ENCODE measurements around the gene FNDC11.
A peak's percentile ranks its signal among the peaks of the same experiment; 100 is the strongest.

FNDC11 gene

DNA sequence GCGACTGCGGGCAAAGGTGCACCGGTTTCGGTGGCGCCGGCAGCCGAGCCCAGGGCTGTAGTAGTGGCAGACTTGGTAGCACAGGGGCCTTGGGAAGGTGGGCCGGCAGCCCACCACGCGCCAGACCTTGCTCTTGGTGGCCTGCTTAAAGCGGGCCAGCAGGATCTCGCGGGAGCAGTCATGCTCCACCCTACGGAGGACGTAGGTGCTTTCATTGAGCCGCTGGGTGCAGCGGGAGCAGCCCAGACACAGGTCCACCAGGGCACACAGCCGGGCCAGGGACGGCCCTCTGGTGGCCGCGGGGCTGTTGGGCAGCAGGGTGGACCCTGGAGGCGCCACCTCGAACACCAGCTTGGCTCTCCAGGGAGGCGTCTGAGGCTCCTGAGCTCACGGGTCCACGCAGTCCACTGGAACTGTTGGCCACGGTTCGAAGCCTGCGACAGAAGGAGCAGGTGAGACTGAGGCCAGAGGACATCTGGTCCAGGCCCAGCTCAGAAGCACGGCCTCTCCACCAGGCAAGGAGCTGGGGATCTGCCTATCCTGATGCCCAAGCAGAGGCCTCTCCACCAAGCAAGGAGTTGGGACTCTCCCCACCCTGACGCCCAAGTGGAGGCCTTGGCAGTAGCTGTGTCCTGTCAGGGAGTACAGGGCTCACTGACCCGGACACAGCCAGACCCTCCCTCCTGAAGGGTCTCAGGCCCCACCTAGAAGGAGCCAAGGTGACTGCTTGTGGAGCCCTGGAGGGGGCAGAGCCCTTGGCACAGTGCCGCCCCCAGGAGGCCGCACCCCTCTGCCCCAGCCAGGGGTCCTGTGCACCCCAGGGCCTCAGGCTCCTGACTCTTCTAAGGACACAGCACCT lies 19.1 kb downstream of the FNDC11 start:
- no peaks in the 10 kb centered on the region for H3K27me3 ChIP-seq (ENCODE audit: control insufficient read depth, insufficient read depth, low read length)
- no peak overlapping the region for H3K9ac ChIP-seq (ENCODE audit: low read depth, low read length)
- H3K36me3 ChIP-seq (ENCODE audit: control insufficient read depth, insufficient read depth, low read length), result no peaks in the 10 kb centered on the region
- peak overlapping the region; percentile 68 for H3K4me3 ChIP-seq (ENCODE audit: low read depth, low read length)
- H3K4me1 ChIP-seq (ENCODE audit: control insufficient read depth, insufficient read depth, low read length), result peaks cover 9% of the 10 kb centered on the region; the same call in 1 of the 2 replicates
- no peaks in the 10 kb centered on the region for H3K9me3 ChIP-seq (ENCODE audit: control insufficient read depth, insufficient read depth, low read length)
- H3K27ac ChIP-seq (ENCODE audit: low read depth, low read length), result no peak overlapping the region

DNA sequence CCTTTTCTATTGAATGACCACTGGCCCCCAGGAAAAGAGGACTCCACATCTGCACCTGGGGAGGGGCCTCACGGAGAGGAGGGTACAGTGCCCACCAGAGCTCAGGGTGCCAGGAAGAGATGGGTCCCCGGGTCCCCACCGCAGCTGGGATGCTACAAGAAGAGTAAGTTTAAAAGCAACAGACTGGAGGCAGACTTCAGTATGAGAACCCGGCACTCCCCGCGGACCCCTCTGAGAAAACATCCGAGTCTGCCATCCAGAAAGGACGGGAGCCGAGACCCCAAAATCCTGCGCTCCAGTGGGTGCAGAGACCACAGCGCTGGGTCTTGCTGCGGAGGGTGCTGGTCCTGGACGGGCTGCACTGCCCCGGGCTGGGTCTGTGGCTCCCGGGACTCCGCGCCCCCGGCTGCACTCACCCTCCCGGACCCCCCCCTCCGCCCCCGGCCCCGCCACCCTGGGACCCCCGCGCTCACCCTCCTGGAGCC lies 19.7 kb downstream of the FNDC11 start:
- no peaks in the 10 kb centered on the region for H3K27me3 ChIP-seq (ENCODE audit: control insufficient read depth, insufficient read depth, low read length)
- no peaks in the 10 kb centered on the region for H3K36me3 ChIP-seq (ENCODE audit: control insufficient read depth, insufficient read depth, low read length)
- H3K4me1 ChIP-seq (ENCODE audit: control insufficient read depth, insufficient read depth, low read length), result peaks cover 9% of the 10 kb centered on the region; the same call in 1 of the 2 replicates
- H3K9me3 ChIP-seq (ENCODE audit: control insufficient read depth, insufficient read depth, low read length), result no peaks in the 10 kb centered on the region
- no peak overlapping the region for H3K27ac ChIP-seq (ENCODE audit: low read depth, low read length)
- peak overlapping the region; percentile 68 for H3K4me3 ChIP-seq (ENCODE audit: low read depth, low read length)
- H3K9ac ChIP-seq (ENCODE audit: low read depth, low read length), result no peak overlapping the region

DNA sequence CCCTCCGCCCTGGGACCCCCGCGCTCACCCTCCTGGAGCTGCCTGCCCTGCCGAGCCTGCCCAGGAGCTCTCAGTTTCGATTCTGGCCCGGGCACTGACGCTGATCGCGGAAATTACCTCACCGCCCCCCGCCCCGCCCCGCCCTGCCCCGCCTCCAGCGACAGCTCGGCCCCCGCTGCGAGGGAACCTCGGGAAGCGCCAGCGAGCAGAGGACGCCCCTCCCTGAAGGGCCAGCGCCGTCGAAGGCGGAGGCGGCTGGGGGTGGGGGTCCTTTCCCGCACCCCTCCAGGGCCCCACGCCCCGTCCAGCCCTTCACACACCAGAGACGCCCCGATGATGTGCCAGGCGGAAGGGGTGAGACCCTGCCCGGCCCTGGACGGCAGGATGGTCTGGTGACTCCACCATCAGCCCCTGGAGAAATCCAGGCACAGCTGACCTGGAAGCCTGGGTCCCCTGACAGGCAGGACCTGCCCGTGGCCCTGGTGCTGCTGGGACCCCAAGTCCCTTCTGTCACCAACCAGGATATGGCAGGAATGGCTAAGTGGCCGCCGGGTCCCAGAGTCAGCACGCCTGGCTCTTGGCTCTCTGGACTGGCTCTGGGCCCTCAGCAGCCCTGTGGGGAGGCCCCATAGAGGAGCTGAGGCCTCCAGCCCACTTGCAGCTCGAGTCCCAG lies 20.3 kb downstream of the FNDC11 start, which contains the start of gene HELZ2:
HELZ2 (minus strand) TSS at position 84 of the 673 bp plus-strand sequence. CDS start 1,854 bp downstream, outside the sequence.
- no peak within 1 kb of the TSS for H3K27ac ChIP-seq (ENCODE audit: low read depth, low read length)
- H3K9me3 ChIP-seq (ENCODE audit: control insufficient read depth, insufficient read depth, low read length), result no peaks in the 10 kb centered on the region
- H3K27me3 ChIP-seq (ENCODE audit: control insufficient read depth, insufficient read depth, low read length), result no peaks in the 10 kb centered on the region
- H3K4me3 ChIP-seq (ENCODE audit: low read depth, low read length), result peak within 1 kb of the TSS; percentile 68
- H3K9ac ChIP-seq (ENCODE audit: low read depth, low read length), result no peak within 1 kb of the TSS; the same call in 1 of the 2 replicates
- H3K4me1 ChIP-seq (ENCODE audit: control insufficient read depth, insufficient read depth, low read length), result peaks cover 9% of the 10 kb centered on the region; the same call in 1 of the 2 replicates
- H3K36me3 ChIP-seq (ENCODE audit: control insufficient read depth, insufficient read depth, low read length), result no peaks in the 10 kb centered on the region

DNA sequence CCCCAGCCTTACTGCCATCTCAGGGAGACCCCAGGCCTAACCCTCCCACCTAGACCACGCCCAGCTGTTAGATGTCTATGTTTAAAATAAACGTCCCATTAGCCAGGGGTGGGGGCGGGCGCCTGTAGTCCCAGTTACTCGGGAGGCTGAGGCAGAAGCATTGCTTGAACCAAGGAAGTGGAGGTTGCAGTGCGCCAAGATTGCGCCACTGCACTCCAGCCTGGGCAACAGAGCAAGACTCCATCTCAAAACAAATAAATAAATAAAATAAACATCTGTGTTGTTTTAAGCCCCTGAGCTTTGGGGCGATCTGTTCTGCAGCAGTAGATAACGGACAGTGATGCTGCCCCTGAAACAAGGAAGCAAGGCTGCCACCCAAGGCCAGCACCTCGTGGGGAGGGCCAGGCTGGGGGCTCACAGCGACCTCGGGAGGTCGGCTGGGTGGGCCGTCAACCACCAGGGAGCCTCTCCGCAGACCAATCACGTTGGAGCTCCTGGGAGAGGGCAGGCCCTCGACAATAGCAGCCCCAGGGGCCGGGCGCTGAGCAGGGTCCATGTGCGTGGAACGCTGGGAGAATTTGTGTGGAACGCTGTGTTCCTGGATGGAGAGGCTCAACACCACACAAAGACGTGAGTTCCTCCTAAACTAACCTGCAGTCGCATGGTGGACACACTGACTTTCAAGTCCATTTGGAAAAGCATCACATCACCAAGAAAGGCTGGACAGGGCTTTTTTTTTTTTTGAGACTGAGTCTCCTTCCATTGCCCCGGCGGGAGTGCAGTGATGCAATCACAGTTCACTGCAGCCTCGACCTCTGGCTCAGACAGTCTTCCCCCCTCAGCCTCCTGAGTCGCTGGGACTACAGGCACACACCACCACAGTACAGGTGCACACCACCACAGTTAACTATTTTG lies 21.1 kb downstream of the FNDC11 start:
- H3K27ac ChIP-seq (ENCODE audit: low read depth, low read length), result no peak overlapping the region
- peaks cover 9% of the 10 kb centered on the region; the same call in 1 of the 2 replicates for H3K4me1 ChIP-seq (ENCODE audit: control insufficient read depth, insufficient read depth, low read length)
- no peaks in the 10 kb centered on the region for H3K36me3 ChIP-seq (ENCODE audit: control insufficient read depth, insufficient read depth, low read length)
- no peak overlapping the region for H3K9ac ChIP-seq (ENCODE audit: low read depth, low read length)
- no peaks in the 10 kb centered on the region for H3K27me3 ChIP-seq (ENCODE audit: control insufficient read depth, insufficient read depth, low read length)
- H3K4me3 ChIP-seq (ENCODE audit: low read depth, low read length), result no peak overlapping the region
- H3K9me3 ChIP-seq (ENCODE audit: control insufficient read depth, insufficient read depth, low read length), result no peaks in the 10 kb centered on the region

DNA sequence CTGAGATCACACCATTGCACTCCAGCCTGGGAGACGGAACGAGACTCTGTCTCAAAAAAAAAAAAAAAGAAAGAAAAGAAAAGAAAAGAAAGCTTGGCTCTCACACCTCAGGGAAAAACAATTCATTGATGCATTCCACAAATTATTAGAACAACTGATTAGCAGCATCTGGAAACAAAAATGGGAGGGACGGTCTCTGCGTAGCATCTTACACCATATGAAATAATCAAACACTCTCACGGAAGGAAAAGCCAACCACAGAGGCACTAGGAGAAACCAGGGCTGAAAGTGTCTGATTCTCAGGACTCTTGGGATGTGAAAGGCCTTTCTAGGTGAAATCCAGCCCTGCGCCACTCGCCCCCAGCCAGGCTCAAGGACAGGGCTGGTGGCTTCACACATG lies 22.4 kb downstream of the FNDC11 start:
- Histone ChIP-seq H3K4me1 (ENCODE audit: control insufficient read depth, insufficient read depth, low read length) (peaks cover 9% of the 10 kb centered on the region; the same call in 1 of the 2 replicates), H3K9me3 (ENCODE audit: control insufficient read depth, insufficient read depth, low read length) (no peaks in the 10 kb centered on the region), H3K27me3 (ENCODE audit: control insufficient read depth, insufficient read depth, low read length) (no peaks in the 10 kb centered on the region), H3K4me3 (ENCODE audit: low read depth, low read length) (no peak overlapping the region), H3K36me3 (ENCODE audit: control insufficient read depth, insufficient read depth, low read length) (no peaks in the 10 kb centered on the region), H3K9ac (ENCODE audit: low read depth, low read length) (no peak overlapping the region), H3K27ac (ENCODE audit: low read depth, low read length) (no peak overlapping the region)

DNA sequence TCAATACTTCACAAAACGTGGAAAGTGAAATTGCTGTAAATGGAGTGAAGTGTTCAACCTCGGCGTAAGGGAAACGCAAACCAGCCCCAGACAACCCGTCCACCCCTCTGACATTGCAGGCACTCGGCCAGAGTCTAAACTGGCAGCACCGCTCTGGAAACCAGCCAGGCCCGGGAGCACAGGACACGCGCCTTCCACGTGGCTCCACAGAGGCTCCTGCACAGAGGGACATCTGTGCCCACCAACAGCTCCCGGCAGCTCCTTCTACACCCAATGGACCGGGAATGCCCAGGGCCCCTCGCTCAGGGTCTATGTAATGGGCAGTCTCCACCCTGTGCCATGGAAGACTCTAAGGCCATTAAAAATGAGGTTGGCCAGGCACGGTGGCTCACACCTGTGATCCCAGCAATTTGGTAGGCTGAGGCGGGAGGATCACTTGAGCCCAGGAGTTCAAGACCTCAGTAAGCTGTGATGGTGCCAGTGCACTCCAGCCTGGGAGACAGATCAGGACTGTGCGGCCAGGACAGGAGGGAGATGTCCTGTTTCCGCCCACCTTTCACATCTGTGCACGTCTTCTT lies 23.4 kb downstream of the FNDC11 start:
- Histone ChIP-seq H3K9me3 (ENCODE audit: control insufficient read depth, insufficient read depth, low read length) (no peaks in the 10 kb centered on the region), H3K4me3 (ENCODE audit: low read depth, low read length) (no peak overlapping the region), H3K27ac (ENCODE audit: low read depth, low read length) (no peak overlapping the region), H3K9ac (ENCODE audit: low read depth, low read length) (no peak overlapping the region), H3K36me3 (ENCODE audit: control insufficient read depth, insufficient read depth, low read length) (no peaks in the 10 kb centered on the region), H3K27me3 (ENCODE audit: control insufficient read depth, insufficient read depth, low read length) (no peaks in the 10 kb centered on the region), H3K4me1 (ENCODE audit: control insufficient read depth, insufficient read depth, low read length) (peaks cover 9% of the 10 kb centered on the region; the same call in 1 of the 2 replicates)

DNA sequence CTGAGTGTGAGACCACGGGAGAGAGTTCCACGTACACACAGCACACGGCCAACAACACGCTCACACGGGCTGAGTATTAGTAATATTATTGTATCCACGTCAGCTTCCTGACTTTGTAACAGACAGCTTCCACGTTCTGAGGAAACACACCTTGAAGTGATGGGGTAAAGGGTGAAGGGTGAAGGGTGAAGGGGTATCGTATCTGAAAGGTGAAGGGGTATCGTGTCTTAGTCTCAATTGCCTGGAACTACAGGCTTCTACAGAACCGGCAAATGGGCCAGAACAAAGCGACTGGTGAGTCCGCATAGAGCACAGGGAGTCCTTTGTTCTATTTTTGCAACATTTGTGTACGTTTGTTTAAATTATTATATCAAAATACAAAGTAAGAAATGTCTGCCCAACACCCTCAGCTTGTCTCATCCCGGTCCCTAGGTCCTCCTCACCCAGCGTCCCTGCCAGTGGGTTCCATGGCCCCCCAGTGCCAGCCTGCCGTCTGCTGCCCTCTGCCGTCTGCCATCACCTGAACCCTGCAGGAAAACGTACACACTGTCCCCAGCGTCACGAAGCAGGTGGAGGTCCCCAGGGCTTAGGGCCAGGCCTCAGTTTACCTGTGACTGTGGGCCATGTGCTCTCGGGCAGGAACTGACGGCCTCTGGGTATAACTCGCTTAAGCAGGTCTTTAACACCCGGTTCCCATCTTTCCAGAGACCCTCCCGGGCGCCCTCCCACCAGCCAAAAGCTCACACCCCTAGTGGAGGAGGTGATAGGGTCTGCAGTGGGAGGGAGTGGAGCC lies 24.5 kb downstream of the FNDC11 start:
- no peaks in the 10 kb centered on the region for H3K27me3 ChIP-seq (ENCODE audit: control insufficient read depth, insufficient read depth, low read length)
- H3K4me1 ChIP-seq (ENCODE audit: control insufficient read depth, insufficient read depth, low read length), result peaks cover 9% of the 10 kb centered on the region; the same call in 1 of the 2 replicates
- no peaks in the 10 kb centered on the region for H3K9me3 ChIP-seq (ENCODE audit: control insufficient read depth, insufficient read depth, low read length)
- no peak overlapping the region for H3K27ac ChIP-seq (ENCODE audit: low read depth, low read length)
- no peaks in the 10 kb centered on the region for H3K36me3 ChIP-seq (ENCODE audit: control insufficient read depth, insufficient read depth, low read length)
- no peak overlapping the region for H3K9ac ChIP-seq (ENCODE audit: low read depth, low read length)
- no peak overlapping the region for H3K4me3 ChIP-seq (ENCODE audit: low read depth, low read length)

DNA sequence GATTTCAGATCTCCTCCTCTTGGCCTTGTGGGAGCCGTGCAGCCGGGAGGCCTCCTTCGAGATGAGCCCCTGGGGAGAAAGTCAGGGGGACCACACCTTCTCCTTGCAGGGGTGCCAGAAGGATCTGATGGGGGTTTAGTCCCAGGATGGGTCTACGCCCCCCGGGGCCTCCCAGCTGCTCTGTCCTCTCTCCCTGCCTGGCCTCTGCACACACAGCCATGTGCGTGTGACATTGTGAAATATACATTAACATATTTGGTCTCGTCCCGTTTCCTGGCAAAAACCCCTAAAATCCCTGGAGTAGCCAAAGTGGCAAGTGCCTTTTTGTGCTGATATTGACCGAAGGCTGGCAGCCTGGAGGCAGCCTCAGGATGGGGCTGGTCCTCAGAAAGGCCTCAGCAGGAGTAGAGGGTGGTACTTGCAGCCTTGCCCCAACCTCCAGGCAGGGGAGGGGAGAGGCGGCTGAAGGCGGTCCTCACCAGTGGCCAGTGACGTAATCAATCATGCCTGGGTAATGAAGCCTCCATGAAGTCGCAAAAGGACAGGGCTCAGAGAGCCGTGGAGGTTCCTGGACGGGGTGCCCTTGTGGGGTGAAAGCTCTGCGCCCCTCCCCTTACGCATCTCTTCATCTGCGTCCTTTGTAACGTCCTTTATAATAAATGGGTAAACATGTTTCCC lies 25.2 kb downstream of the FNDC11 start:
- no peak overlapping the region for H3K4me3 ChIP-seq (ENCODE audit: low read depth, low read length)
- H3K27ac ChIP-seq (ENCODE audit: low read depth, low read length), result no peak overlapping the region
- H3K9me3 ChIP-seq (ENCODE audit: control insufficient read depth, insufficient read depth, low read length), result no peaks in the 10 kb centered on the region
- H3K4me1 ChIP-seq (ENCODE audit: control insufficient read depth, insufficient read depth, low read length), result peaks cover 9% of the 10 kb centered on the region; the same call in 1 of the 2 replicates
- H3K9ac ChIP-seq (ENCODE audit: low read depth, low read length), result no peak overlapping the region
- H3K36me3 ChIP-seq (ENCODE audit: control insufficient read depth, insufficient read depth, low read length), result no peaks in the 10 kb centered on the region
- H3K27me3 ChIP-seq (ENCODE audit: control insufficient read depth, insufficient read depth, low read length), result no peaks in the 10 kb centered on the region

DNA sequence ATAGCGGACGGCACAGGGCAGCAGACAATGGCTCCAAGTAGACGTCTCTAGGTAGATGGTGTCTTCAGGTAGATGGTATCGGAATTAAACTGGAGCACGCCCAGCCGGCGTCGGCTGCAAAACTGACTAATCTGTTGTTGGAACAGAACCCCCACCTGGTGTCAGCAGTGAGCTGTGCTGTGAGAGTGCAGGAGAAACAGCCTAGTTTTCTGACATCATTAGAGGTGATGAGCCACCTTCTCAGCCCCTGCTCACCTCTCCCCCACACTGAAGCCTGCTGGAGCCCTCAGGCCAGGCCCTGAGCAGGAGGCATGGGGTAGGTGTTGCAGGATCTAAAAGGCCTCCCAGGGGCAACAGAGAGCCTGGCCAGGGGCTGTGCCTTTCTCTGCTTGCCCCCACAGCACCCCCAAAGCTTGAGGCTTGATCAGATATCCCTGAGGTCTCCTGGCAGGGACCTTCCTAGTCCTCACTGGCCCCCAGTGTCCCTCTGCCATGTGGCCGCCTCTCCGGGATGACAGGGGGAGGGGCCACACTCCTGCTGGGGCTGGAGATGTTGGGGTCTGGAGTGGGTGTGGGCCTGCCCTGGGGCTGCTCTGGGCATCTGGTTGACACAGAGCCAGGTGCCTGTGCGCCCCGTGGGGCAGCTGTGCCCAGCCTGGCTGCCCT lies 27.0 kb downstream of the FNDC11 start:
- Histone ChIP-seq H3K27me3 (ENCODE audit: control insufficient read depth, insufficient read depth, low read length) (no peaks in the 10 kb centered on the region), H3K27ac (ENCODE audit: low read depth, low read length) (no peak overlapping the region), H3K9me3 (ENCODE audit: control insufficient read depth, insufficient read depth, low read length) (no peaks in the 10 kb centered on the region), H3K4me3 (ENCODE audit: low read depth, low read length) (no peak overlapping the region), H3K4me1 (ENCODE audit: control insufficient read depth, insufficient read depth, low read length) (no peaks in the 10 kb centered on the region), H3K9ac (ENCODE audit: low read depth, low read length) (no peak overlapping the region), H3K36me3 (ENCODE audit: control insufficient read depth, insufficient read depth, low read length) (no peaks in the 10 kb centered on the region)

Data from HUES48 (cell line).